Pancreas (tissue), 10 donors: ENCODE measurements around the gene SLC39A11. TPM values are rescaled to one million over a fixed set of nuclear protein-coding genes. Genes with fewer than 3 reads are reported as not detected.

Experiments used
- ATAC-seq, 4 donors: fragments of 200-7000 bp; cut with Tn5 transposase; one replicate each; pipeline versions ENCODE4 v1.8.0 to v1.9.1; 2020; ENCODE audit warnings: mild to moderate bottlenecking in 4 of 4, moderate library complexity in 4 of 4
- DNase-seq, 6 donors: peaks; one replicate each; pipeline ENCODE4 v3.0.0-alpha.2; 2020
- FAIRE-seq: peaks from 2 replicates; lab custom pipeline; 2012; peaks lifted over from hg19 to GRCh38; lab: Jason Lieb, UNC
- H3K27ac ChIP-seq, 4 donors: fragments of 200-600 bp; sonication (generic); 1 replicate in 3 of 4; 2 replicates in 1 of 4; pipeline versions ENCODE4 v1.5.0 to v1.8.0; 2020
- H3K27me3 ChIP-seq, 4 donors: fragments of 200-600 bp; one replicate each; pipeline ENCODE4 v1.8.0; 2021
- H3K36me3 ChIP-seq, 3 donors: fragments of 200-600 bp; sonication (generic) in 1 of 3; one replicate each; pipeline versions ENCODE4 v1.5.0 to v1.8.0; 2020 to 2021
- H3K4me1 ChIP-seq, 3 donors: fragments of 200-600 bp; one replicate each; pipeline ENCODE4 v1.8.0; 2021
- H3K4me3 ChIP-seq, 4 donors: fragments of 200-600 bp; sonication (generic) in 2 of 4; one replicate each; pipeline versions ENCODE4 v1.5.0 to v1.8.0; 2020 to 2021
- H3K9me3 ChIP-seq, 4 donors: fragments of 200-600 bp; one replicate each; pipeline ENCODE4 v1.8.0; 2021
- CTCF ChIP-seq, 4 donors: fragments of 200-600 bp; sonication (generic) in 3 of 4; IDR thresholded peaks; one replicate each; pipeline versions ENCODE4 v1.5.0 to v1.8.0; 2021; ENCODE audit warnings: antibody characterized with exemption in 4 of 4
- WGBS, 2 donors: extraction: QIAGEN DNeasy Blood & Tissue Kit; methylation state at CpG; one replicate each; pipeline ENCODE4 v1.1.7; 2013; 5-methylcytosine and 5-hydroxymethylcytosine counted together
- intact Hi-C, 3 donors: fragments of 100-400 bp; cut with DNase I; formaldehyde crosslinking; loops; one replicate each; pipeline versions ENCODE4 v1.11.1 to v1.14.2; 2022
- polyA plus RNA-seq, 2 donors: library from polyadenylated mRNA; stranded (reverse); fragments of 200-250 nt; gene quantifications; one replicate each; pipeline ENCODE4 v1.2.3, GENCODE V29; 2013
- total RNA-seq, 6 donors: library from RNA; stranded (reverse); fragmentation: NEBNext Ultra II Directional in 4 of 6; extraction: Animal tissue kit (Norgen Biotek cat#: 25700) in 4 of 6; gene quantifications; one replicate each; pipeline versions ENCODE4 v1.2.1 to v1.2.4, GENCODE V29; 2021 to 2023
- donor health status: healthy with polysubstance abuse.
- donor health status: DM: no; HTN: no; CAD: no; lungs with moderate emphysema.
- donor health status: DM: no; HTN: no; CAD: no.
- donor health status: control.
- donor health status: control.
- donor health status: Bipolar disorder and iron deficiency.
- donor health status: DM: yes; HTN: yes; CAD: no.
- donor health status: DM: no; HTN: no; CAD: no.
- donor health status: DM: no; HTN: no; CAD: no.
- donor health status: DM: yes; HTN: yes; CAD: no.

Gene SLC39A11
- total and polyA plus RNA-seq, 8 donors = 7.9 to 32.9 (median 19.9) TPM

- FAIRE-seq = no peak
- Histone ChIP-seq H3K27ac (no peak overlapping the region), H3K4me1 (no peaks in the 10 kb centered on the region), H3K27me3 (no peaks in the 10 kb centered on the region), H3K36me3 (no peaks in the 10 kb centered on the region), H3K4me3 (no peak overlapping the region), H3K9me3 (no peaks in the 10 kb centered on the region)
- DNase-seq = no peak
- no peak for ATAC-seq
- no peak for TF ChIP-seq CTCF (IDR thresholded peaks at IDR 0.05)
- WGBS, 2 donors = 73 to 74% methylated on average over 8 of the region's 8 CpGs
- intact Hi-C loops = no loop called here
Observed at GRCh38 chr17:72934927-72935326, 157.6 kb downstream of the SLC39A11 start.

- Histone ChIP-seq H3K27me3 (no peaks in the 10 kb centered on the region), H3K4me3 (no peak overlapping the region), H3K36me3 (no peaks in the 10 kb centered on the region), H3K9me3 (no peaks in the 10 kb centered on the region), H3K4me1 (no peaks in the 10 kb centered on the region), H3K27ac (no peak overlapping the region)
- WGBS, 2 donors = 84% methylated on average over 5 of the region's 5 CpGs
- DNase-seq (no peak), ATAC-seq (peak in 1 of 4 donors; percentile 8), FAIRE-seq (no peak)
- TF ChIP-seq CTCF (IDR thresholded peaks at IDR 0.05) = no peak
- intact Hi-C loops = no loop called here
Observed at GRCh38 chr17:72931635-72932034, 160.9 kb downstream of the SLC39A11 start.

DNA sequence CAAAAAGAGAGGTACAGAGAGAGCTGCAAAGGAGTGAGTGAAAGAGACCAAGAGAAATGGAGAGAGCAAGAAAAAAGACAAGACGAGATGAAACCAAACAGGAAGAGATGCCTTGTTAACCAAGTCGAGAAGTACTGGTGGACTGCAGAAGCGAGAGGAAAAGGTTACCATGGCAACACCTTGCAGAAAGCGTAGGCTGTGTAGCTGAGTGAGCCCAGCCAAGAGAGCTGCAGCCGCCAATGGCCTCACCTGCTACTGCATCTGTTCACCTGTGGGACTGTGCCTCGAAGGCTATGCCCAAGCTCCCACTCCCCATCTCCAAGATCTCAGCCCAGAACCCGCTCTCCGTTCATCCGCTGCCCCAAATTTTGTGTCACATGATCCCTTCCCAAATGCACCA is 161.3 kb downstream of the SLC39A11 start:
- no peak for TF ChIP-seq CTCF (IDR thresholded peaks at IDR 0.05)
- ATAC-seq = peak in 3 of 4 donors; percentile 26 to 86 (median 71)
- FAIRE-seq = no peak
- H3K27ac ChIP-seq = no peak overlapping the region
- DNase-seq = no peak
- intact Hi-C loops = no loop called here
- 79 to 81% methylated on average over 9 of the region's 9 CpGs for WGBS, 2 donors
- H3K4me3 ChIP-seq = no peak overlapping the region
- no peaks in the 10 kb centered on the region for H3K9me3 ChIP-seq
- no peaks in the 10 kb centered on the region for H3K4me1 ChIP-seq
- H3K36me3 ChIP-seq = no peaks in the 10 kb centered on the region
- H3K27me3 ChIP-seq = no peaks in the 10 kb centered on the region

DNA sequence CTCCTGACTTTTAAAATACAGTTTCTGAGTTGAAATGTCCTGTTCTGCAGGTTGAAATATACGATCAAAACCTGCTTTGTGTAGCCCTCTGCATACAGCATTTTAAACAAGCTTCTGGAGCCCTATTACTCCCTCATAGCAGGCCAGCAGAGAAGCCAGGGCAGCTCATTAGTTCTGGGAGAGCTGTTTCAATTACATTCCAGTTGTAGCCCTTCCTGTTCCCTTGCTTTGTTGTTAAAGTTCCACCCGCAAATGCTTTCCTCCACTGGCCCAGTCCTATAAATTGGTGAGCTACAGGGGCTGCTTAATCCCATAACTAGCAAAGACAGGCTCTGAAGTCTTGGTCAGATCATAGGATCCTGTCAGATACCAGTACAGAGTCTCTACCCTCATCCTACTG is 162.5 kb downstream of the SLC39A11 start:
- intact Hi-C loops = no loop called here
- H3K36me3 ChIP-seq = no peaks in the 10 kb centered on the region
- no peaks in the 10 kb centered on the region for H3K4me1 ChIP-seq
- H3K9me3 ChIP-seq = no peaks in the 10 kb centered on the region
- H3K4me3 ChIP-seq = no peak overlapping the region
- H3K27me3 ChIP-seq = no peaks in the 10 kb centered on the region
- DNase-seq (no peak), ATAC-seq (no peak), FAIRE-seq (no peak)
- TF ChIP-seq CTCF (IDR thresholded peaks at IDR 0.05) = no peak
- no peak overlapping the region for H3K27ac ChIP-seq
- 90 to 96% methylated on average over 2 of the region's 2 CpGs for WGBS, 2 donors

DNA sequence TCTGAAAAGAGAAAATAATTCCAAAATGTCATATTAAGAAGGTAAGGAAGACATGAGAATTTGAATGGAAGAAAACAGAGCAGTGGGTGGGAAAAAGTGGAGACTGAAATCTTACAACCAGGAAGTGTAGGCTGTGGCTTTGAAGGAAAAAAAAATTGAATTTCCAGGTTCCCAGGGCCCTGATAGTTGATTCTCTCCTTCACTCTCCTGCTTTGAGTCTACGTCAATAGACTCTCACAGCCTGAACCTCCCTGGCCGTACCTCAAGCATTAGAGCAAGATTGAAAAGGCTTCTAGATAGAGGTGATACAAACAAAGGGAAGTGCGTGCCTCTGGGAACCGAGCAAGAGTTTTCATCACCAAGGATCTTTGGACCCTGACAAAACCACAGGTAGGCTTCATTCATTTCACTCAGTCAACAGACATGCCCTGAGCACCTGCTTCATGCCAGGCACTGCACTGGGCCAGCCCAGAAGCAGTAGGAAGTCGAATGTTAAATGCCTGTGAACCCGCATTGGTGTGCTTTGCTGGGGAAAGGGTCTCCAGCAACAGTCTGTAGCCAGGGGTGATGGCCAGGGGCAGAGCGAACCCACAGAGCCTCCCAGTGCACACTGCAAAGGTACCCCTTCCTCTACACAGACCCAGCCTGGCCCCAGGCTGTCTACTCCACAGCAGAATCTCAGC is 163.9 kb downstream of the SLC39A11 start:
- no peaks in the 10 kb centered on the region for H3K9me3 ChIP-seq
- no peak for TF ChIP-seq CTCF (IDR thresholded peaks at IDR 0.05)
- DNase-seq (no peak), FAIRE-seq (no peak), ATAC-seq (peak in 1 of 4 donors; percentile 17)
- no peak overlapping the region for H3K4me3 ChIP-seq
- no peaks in the 10 kb centered on the region for H3K4me1 ChIP-seq
- no peak overlapping the region for H3K27ac ChIP-seq
- H3K36me3 ChIP-seq = no peaks in the 10 kb centered on the region
- intact Hi-C loops = no loop called here
- no peaks in the 10 kb centered on the region for H3K27me3 ChIP-seq
- WGBS, 2 donors = 92% methylated on average over 7 of the region's 7 CpGs
